H1 (cell line): ENCODE measurements around the gene GNAI2. TPM values are rescaled to one million over a fixed set of nuclear protein-coding genes. Genes with fewer than 3 reads are reported as not detected.

Experiments used
- RAD21 ChIP-seq, 2 experiments: IDR thresholded peaks in 1 of 2; conservative IDR thresholded peaks in 1 of 2; 2 replicates each; pipeline ENCODE4 v1.6.1; 2011; ENCODE audit warnings: low read depth in 2 of 2, low read length in 2 of 2, improper control_type of control experiment in 1 of 2, inconsistent platforms in 1 of 2, mild to moderate bottlenecking in 1 of 2, moderate library complexity in 1 of 2
- polyA plus RNA-seq, 7 experiments: library from polyadenylated mRNA; depleted of rRNA in 3 of 7; stranded (reverse) in 5 of 7; unstranded in 2 of 7; fragments of >200 nt in 5 of 7; fragments of 200-250 nt in 2 of 7; gene quantifications; 1 replicate in 5 of 7; 2 replicates in 1 of 7; 4 replicates in 1 of 7; pipeline versions ENCODE4 v1.2.1 to v1.2.3, GENCODE V29; 2011 to 2013; ENCODE audit warnings: missing spikeins in 2 of 7, mixed read lengths in 2 of 7
- total RNA-seq: library from RNA; stranded (reverse); fragmentation: NEBNext Ultra II Directional; extraction: Animal tissue kit (Norgen Biotek cat#: 25700); gene quantifications from 2 replicates; pipeline ENCODE4 v1.2.1, GENCODE V29; 2021
- TF ChIP-seq, protein P1 (sequence below): fragments of 300-600 bp; sonication (generic); IDR thresholded peaks from 2 replicates; pipeline ENCODE4 v1.7.1; 2012; ENCODE audit warnings: low read length, moderate library complexity, mild to moderate bottlenecking, inconsistent platforms; ENCODE audit not compliant: insufficient replicate concordance

GNAI2 gene
- total and polyA plus RNA-seq, 2 of the 8 experiments (the other 6 are each of a cell fraction or from before 2014, with no cell fraction given), result 168 to 539 TPM

DNA sequence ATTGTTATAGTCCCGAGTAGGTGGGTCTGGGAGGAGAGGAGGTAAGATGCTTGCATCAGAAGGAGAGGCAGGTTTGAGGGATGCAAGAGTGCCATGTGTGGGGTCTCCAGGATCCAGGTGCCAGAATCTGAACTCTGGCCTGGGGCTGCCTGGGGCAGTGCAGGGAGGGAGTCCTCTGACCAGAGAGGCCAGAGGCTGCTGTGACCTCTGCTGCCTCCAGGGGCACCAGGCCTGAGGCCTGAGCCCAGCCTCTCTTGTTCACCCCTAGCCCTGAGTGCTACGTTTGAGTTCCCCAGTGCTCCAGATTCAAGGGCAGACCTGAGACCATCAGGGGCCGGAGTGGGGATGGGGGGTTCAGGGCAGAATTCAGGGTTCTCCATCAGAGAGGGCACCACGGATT lies 23.5 kb upstream of the GNAI2 start (continued):
- TF ChIP-seq, protein P1, sequence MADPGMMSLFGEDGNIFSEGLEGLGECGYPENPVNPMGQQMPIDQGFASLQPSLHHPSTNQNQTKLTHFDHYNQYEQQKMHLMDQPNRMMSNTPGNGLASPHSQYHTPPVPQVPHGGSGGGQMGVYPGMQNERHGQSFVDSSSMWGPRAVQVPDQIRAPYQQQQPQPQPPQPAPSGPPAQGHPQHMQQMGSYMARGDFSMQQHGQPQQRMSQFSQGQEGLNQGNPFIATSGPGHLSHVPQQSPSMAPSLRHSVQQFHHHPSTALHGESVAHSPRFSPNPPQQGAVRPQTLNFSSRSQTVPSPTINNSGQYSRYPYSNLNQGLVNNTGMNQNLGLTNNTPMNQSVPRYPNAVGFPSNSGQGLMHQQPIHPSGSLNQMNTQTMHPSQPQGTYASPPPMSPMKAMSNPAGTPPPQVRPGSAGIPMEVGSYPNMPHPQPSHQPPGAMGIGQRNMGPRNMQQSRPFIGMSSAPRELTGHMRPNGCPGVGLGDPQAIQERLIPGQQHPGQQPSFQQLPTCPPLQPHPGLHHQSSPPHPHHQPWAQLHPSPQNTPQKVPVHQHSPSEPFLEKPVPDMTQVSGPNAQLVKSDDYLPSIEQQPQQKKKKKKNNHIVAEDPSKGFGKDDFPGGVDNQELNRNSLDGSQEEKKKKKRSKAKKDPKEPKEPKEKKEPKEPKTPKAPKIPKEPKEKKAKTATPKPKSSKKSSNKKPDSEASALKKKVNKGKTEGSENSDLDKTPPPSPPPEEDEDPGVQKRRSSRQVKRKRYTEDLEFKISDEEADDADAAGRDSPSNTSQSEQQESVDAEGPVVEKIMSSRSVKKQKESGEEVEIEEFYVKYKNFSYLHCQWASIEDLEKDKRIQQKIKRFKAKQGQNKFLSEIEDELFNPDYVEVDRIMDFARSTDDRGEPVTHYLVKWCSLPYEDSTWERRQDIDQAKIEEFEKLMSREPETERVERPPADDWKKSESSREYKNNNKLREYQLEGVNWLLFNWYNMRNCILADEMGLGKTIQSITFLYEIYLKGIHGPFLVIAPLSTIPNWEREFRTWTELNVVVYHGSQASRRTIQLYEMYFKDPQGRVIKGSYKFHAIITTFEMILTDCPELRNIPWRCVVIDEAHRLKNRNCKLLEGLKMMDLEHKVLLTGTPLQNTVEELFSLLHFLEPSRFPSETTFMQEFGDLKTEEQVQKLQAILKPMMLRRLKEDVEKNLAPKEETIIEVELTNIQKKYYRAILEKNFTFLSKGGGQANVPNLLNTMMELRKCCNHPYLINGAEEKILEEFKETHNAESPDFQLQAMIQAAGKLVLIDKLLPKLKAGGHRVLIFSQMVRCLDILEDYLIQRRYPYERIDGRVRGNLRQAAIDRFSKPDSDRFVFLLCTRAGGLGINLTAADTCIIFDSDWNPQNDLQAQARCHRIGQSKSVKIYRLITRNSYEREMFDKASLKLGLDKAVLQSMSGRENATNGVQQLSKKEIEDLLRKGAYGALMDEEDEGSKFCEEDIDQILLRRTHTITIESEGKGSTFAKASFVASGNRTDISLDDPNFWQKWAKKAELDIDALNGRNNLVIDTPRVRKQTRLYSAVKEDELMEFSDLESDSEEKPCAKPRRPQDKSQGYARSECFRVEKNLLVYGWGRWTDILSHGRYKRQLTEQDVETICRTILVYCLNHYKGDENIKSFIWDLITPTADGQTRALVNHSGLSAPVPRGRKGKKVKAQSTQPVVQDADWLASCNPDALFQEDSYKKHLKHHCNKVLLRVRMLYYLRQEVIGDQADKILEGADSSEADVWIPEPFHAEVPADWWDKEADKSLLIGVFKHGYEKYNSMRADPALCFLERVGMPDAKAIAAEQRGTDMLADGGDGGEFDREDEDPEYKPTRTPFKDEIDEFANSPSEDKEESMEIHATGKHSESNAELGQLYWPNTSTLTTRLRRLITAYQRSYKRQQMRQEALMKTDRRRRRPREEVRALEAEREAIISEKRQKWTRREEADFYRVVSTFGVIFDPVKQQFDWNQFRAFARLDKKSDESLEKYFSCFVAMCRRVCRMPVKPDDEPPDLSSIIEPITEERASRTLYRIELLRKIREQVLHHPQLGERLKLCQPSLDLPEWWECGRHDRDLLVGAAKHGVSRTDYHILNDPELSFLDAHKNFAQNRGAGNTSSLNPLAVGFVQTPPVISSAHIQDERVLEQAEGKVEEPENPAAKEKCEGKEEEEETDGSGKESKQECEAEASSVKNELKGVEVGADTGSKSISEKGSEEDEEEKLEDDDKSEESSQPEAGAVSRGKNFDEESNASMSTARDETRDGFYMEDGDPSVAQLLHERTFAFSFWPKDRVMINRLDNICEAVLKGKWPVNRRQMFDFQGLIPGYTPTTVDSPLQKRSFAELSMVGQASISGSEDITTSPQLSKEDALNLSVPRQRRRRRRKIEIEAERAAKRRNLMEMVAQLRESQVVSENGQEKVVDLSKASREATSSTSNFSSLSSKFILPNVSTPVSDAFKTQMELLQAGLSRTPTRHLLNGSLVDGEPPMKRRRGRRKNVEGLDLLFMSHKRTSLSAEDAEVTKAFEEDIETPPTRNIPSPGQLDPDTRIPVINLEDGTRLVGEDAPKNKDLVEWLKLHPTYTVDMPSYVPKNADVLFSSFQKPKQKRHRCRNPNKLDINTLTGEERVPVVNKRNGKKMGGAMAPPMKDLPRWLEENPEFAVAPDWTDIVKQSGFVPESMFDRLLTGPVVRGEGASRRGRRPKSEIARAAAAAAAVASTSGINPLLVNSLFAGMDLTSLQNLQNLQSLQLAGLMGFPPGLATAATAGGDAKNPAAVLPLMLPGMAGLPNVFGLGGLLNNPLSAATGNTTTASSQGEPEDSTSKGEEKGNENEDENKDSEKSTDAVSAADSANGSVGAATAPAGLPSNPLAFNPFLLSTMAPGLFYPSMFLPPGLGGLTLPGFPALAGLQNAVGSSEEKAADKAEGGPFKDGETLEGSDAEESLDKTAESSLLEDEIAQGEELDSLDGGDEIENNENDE, result no peak
- peak in 1 of 2 experiments; percentile 28; a peak in 2 of 4 replicates for TF ChIP-seq RAD21 (IDR thresholded peaks at IDR 0.05 in 1 of 2, conservative IDR thresholded peaks at IDR 0.05 in 1 of 2; ENCODE audit: low read depth in 2 of 2, low read length in 2 of 2)
- TF ChIP-seq, all 59 proteins: peak for 2
